Liver (tissue), 9 donors: Measurements from ENCODE around the gene MT1A. TPM values are rescaled to one million over a fixed set of nuclear protein-coding genes. Genes with fewer than 3 reads are reported as not detected.

ENCODE experiments used
- DNase-seq: peaks from one replicate; pipeline ENCODE4 v3.0.0-alpha.2; 2017; ENCODE audit warnings: low spot score
- H3K27ac ChIP-seq, 2 donors: one replicate each; pipeline ENCODE4 v1.7.0; 2013; ENCODE audit warnings: inconsistent platforms in 2 of 2, low read length in 2 of 2, control low read depth in 1 of 2, low read depth in 1 of 2, mild to moderate bottlenecking in 1 of 2
- H3K27me3 ChIP-seq, 4 donors: one replicate each; pipeline versions ENCODE4 v1.6.1 to v1.7.0; 2013; ENCODE audit warnings: low read length in 3 of 4, inconsistent platforms in 1 of 4, mild to moderate bottlenecking in 1 of 4, moderate library complexity in 1 of 4; ENCODE audit not compliant: control insufficient read depth in 4 of 4, insufficient read depth in 4 of 4
- H3K36me3 ChIP-seq, 4 donors: one replicate each; pipeline versions ENCODE4 v1.6.1 to v1.7.0; 2013; ENCODE audit warnings: low read length in 3 of 4, mild to moderate bottlenecking in 3 of 4, low read depth in 1 of 4, moderate library complexity in 1 of 4; ENCODE audit not compliant: control insufficient read depth in 4 of 4, insufficient read depth in 3 of 4
- H3K4me1 ChIP-seq, 4 donors: one replicate each; pipeline versions ENCODE4 v1.6.1 to v1.7.0; 2013; ENCODE audit warnings: low read length in 3 of 4, mild to moderate bottlenecking in 3 of 4, moderate library complexity in 1 of 4; ENCODE audit not compliant: control insufficient read depth in 4 of 4, insufficient read depth in 4 of 4
- H3K4me3 ChIP-seq, 3 donors: one replicate each; pipeline versions ENCODE4 v1.6.1 to v1.7.0; 2013; ENCODE audit warnings: low read length in 3 of 3, control low read depth in 1 of 3, low read depth in 1 of 3, mild to moderate bottlenecking in 1 of 3
- H3K9ac ChIP-seq, 2 donors: one replicate each; pipeline ENCODE4 v1.7.0; 2013; ENCODE audit warnings: low read length in 2 of 2, mild to moderate bottlenecking in 2 of 2, moderate library complexity in 2 of 2, control low read depth in 1 of 2, low read depth in 1 of 2
- H3K9me3 ChIP-seq, 4 donors: one replicate each; pipeline versions ENCODE4 v1.6.1 to v1.7.0; 2013; ENCODE audit warnings: low read length in 3 of 4; ENCODE audit not compliant: control insufficient read depth in 4 of 4
- CTCF ChIP-seq: fragments of 150-350 bp; IDR thresholded peaks from 2 replicates; pipeline ENCODE4 v1.5.1; 2017; ENCODE audit warnings: improper control_type of control experiment, low read depth, low read length; ENCODE audit not compliant: missing input control
- FOXA1 ChIP-seq: IDR thresholded peaks from 2 replicates; pipeline ENCODE4 v1.6.1; 2016; ENCODE audit warnings: antibody characterized with exemption
- FOXA2 ChIP-seq: IDR thresholded peaks from 2 replicates; pipeline ENCODE4 v1.6.1; 2016; ENCODE audit warnings: antibody characterized with exemption
- JUND ChIP-seq, 2 donors: IDR thresholded peaks; 2 replicates each; pipeline ENCODE4 v1.6.1; 2016; ENCODE audit warnings: antibody characterized with exemption in 2 of 2
- MAX ChIP-seq: IDR thresholded peaks from 2 replicates; pipeline ENCODE4 v1.6.1; 2016; ENCODE audit warnings: antibody characterized with exemption
- RAD21 ChIP-seq, 2 donors: IDR thresholded peaks; 2 replicates each; pipeline ENCODE4 v1.6.1; 2016; ENCODE audit warnings: antibody characterized with exemption in 2 of 2, mild to moderate bottlenecking in 2 of 2
- RXRA ChIP-seq, 2 donors: IDR thresholded peaks; 2 replicates each; pipeline ENCODE4 v1.6.1; 2017 to 2018; ENCODE audit warnings: antibody characterized with exemption in 2 of 2, mild to moderate bottlenecking in 1 of 2
- YY1 ChIP-seq: IDR thresholded peaks from 2 replicates; pipeline ENCODE4 v1.6.1; 2016; ENCODE audit warnings: antibody characterized with exemption, mild to moderate bottlenecking
- WGBS: extraction: QIAGEN DNeasy Blood & Tissue Kit; methylation state at CpG from one replicate; pipeline ENCODE4 v1.1.7; 2013; 5-methylcytosine and 5-hydroxymethylcytosine counted together
- polyA plus RNA-seq, 2 donors: library from polyadenylated mRNA; stranded (reverse) in 1 of 2; unstranded in 1 of 2; fragments of 200-250 nt in 1 of 2; fragments of >200 nt in 1 of 2; fragmentation: Nextera tagmentation in 1 of 2; extraction: Ambion mirVana in 1 of 2; gene quantifications; one replicate each; pipeline versions ENCODE4 v1.2.1 to v1.2.3, GENCODE V29; 2013 to 2015
- total RNA-seq, 2 donors: library from RNA; depleted of rRNA; stranded (reverse); fragments of >200 nt; gene quantifications; one replicate each; pipeline ENCODE4 v1.2.3, GENCODE V29; 2014
- TF ChIP-seq, protein P1 (sequence below): IDR thresholded peaks from 2 replicates; pipeline ENCODE4 v1.6.1; 2016; ENCODE audit warnings: antibody characterized with exemption, mild to moderate bottlenecking
- donor health status: healthy.
- donor health status: healthy.
- donor health status: healthy.
- donor health status: healthy.
- donor health status: healthy.

The MT1A gene
- total and polyA plus RNA-seq, 4 donors = 10.1 to 511 (median 74.6) TPM

- TF ChIP-seq MAX (no peak), RXRA (IDR thresholded peaks at IDR 0.05) (no peak)
Measured at GRCh38 chr16:56688762-56689161, 50.3 kb downstream of the MT1A start (continued).

DNA sequence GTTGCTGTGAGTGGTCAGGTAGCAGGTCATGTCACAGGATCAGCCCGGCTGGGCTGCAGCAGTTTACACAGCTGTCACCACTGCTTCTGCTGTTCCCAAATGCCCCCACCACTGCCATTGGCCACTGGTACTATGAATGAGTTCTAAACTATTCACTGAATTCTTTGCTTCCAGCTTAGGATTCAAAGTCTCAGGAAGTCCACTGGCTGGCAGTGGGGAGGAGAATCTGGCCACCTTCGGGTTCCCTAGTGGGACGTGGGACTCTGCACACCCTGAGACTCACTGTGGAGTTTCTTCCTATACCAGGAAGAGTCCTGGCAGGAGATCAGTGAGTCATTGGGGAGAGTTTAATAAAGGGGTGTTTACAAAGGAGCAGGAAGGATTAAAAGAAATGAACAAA lies 50.7 kb downstream of the MT1A start:
- 88% methylated on average over 3 of the region's 3 CpGs for WGBS
- TF ChIP-seq RXRA (IDR thresholded peaks at IDR 0.05) (no peak), RAD21 (IDR thresholded peaks at IDR 0.05) (no peak), YY1 (no peak), MAX (no peak), FOXA2 (no peak), JUND (IDR thresholded peaks at IDR 0.05) (no peak), FOXA1 (no peak), CTCF (no peak)
- TF ChIP-seq, protein P1, sequence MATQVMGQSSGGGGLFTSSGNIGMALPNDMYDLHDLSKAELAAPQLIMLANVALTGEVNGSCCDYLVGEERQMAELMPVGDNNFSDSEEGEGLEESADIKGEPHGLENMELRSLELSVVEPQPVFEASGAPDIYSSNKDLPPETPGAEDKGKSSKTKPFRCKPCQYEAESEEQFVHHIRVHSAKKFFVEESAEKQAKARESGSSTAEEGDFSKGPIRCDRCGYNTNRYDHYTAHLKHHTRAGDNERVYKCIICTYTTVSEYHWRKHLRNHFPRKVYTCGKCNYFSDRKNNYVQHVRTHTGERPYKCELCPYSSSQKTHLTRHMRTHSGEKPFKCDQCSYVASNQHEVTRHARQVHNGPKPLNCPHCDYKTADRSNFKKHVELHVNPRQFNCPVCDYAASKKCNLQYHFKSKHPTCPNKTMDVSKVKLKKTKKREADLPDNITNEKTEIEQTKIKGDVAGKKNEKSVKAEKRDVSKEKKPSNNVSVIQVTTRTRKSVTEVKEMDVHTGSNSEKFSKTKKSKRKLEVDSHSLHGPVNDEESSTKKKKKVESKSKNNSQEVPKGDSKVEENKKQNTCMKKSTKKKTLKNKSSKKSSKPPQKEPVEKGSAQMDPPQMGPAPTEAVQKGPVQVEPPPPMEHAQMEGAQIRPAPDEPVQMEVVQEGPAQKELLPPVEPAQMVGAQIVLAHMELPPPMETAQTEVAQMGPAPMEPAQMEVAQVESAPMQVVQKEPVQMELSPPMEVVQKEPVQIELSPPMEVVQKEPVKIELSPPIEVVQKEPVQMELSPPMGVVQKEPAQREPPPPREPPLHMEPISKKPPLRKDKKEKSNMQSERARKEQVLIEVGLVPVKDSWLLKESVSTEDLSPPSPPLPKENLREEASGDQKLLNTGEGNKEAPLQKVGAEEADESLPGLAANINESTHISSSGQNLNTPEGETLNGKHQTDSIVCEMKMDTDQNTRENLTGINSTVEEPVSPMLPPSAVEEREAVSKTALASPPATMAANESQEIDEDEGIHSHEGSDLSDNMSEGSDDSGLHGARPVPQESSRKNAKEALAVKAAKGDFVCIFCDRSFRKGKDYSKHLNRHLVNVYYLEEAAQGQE = no peak
- DNase-seq = no peak

More for the DNA sequence above, 50.7 kb downstream of the MT1A start:
- Histone ChIP-seq H3K36me3 (no peaks in the 10 kb centered on the region), H3K4me1 (peaks cover 0 to 2% (median 0%) of the 10 kb centered on the region in 4 donors), H3K27me3 (no peaks in the 10 kb centered on the region), H3K9ac (no peak overlapping the region), H3K27ac (no peak overlapping the region), H3K4me3 (no peak overlapping the region), H3K9me3 (no peaks in the 10 kb centered on the region)

Other genes starting within 250 kb of the MT1A start
- gene AMFR, start 213.1 kb upstream of the MT1A start, total RNA-seq = 100 to 1,000 TPM; 128 to 309 TPM
- 10 to 100 TPM; 43.3 to 69.1 TPM for gene AMFR, start 213.1 kb upstream of the MT1A start, polyA plus RNA-seq
- 10 to 100 TPM; 30.5 to 43.9 TPM for gene NUDT21, start 187.3 kb upstream of the MT1A start, total RNA-seq
- gene NUDT21, start 187.3 kb upstream of the MT1A start, polyA plus RNA-seq = 10 to 100 TPM; 19.3 to 23.9 TPM
- gene OGFOD1, start 187.1 kb upstream of the MT1A start, total RNA-seq = 10 to 100 TPM; 17.0 to 40.2 TPM
- 10 to 100 TPM; 15.5 to 25.3 TPM for gene OGFOD1, start 187.1 kb upstream of the MT1A start, polyA plus RNA-seq
- gene BBS2, start 118.6 kb upstream of the MT1A start, total RNA-seq = 10 to 100 TPM; 11.3 to 13.8 TPM
- gene BBS2, start 118.6 kb upstream of the MT1A start, polyA plus RNA-seq = 10 to 100 TPM in 1 of 2 donors, 1 to 10 TPM in 1; 7.1 to 10.9 TPM
- not detected for gene MT4, start 73.6 kb upstream of the MT1A start, total RNA-seq
- gene MT4, start 73.6 kb upstream of the MT1A start, polyA plus RNA-seq = not detected
- gene MT3, start 49.1 kb upstream of the MT1A start, total RNA-seq = not detected
- not detected for gene MT3, start 49.1 kb upstream of the MT1A start, polyA plus RNA-seq
- 100 to 1,000 TPM in 1 of 2 donors, 10 to 100 TPM in 1; 45.8 to 387 TPM for gene MT2A, start 30.1 kb upstream of the MT1A start, total RNA-seq
- 1,000 to 10,000 TPM; 4,079 to 5,206 TPM for gene MT2A, start 30.1 kb upstream of the MT1A start, polyA plus RNA-seq
- 1,000 to 10,000 TPM in 1 of 2 donors, 100 to 1,000 TPM in 1; 206 to 1,831 TPM for gene MT1E, start 12.9 kb upstream of the MT1A start, total RNA-seq
- gene MT1E, start 12.9 kb upstream of the MT1A start, polyA plus RNA-seq = 1,000 to 10,000 TPM in 1 of 2 donors, 100 to 1,000 TPM in 1; 336 to 1,280 TPM
- gene MT1M, start 6.0 kb upstream of the MT1A start, total RNA-seq = 100 to 1,000 TPM in 1 of 2 donors, 10 to 100 TPM in 1; 20.4 to 159 TPM
- 100 to 1,000 TPM; 229 to 343 TPM for gene MT1M, start 6.0 kb upstream of the MT1A start, polyA plus RNA-seq
- 1 to 10 TPM in 1 of 2 donors, not detected in 1; 1.5 TPM for gene MT1B, start 13.2 kb downstream of the MT1A start, total RNA-seq
- 1 to 10 TPM in 1 of 2 donors, not detected in 1; 1.2 TPM for gene MT1B, start 13.2 kb downstream of the MT1A start, polyA plus RNA-seq
- 100 to 1,000 TPM in 1 of 2 donors, 10 to 100 TPM in 1; 14.2 to 142 TPM for gene MT1F, start 19.3 kb downstream of the MT1A start, total RNA-seq
- gene MT1F, start 19.3 kb downstream of the MT1A start, polyA plus RNA-seq = 100 to 1,000 TPM; 126 to 895 TPM
- gene MT1G, start 29.4 kb downstream of the MT1A start, total RNA-seq = 1,000 to 10,000 TPM in 1 of 2 donors, 100 to 1,000 TPM in 1; 152 to 2,353 TPM
- gene MT1G, start 29.4 kb downstream of the MT1A start, polyA plus RNA-seq = 1,000 to 10,000 TPM; 4,443 to 9,444 TPM
- gene MT1H, start 31.1 kb downstream of the MT1A start, total RNA-seq = 1,000 to 10,000 TPM in 1 of 2 donors, 1 to 10 TPM in 1; 4.4 to 1,396 TPM
- 1,000 to 10,000 TPM in 1 of 2 donors, 100 to 1,000 TPM in 1; 479 to 1,775 TPM for gene MT1H, start 31.1 kb downstream of the MT1A start, polyA plus RNA-seq
- gene MT1X, start 43.8 kb downstream of the MT1A start, total RNA-seq = 100 to 1,000 TPM; 213 to 754 TPM
- 1,000 to 10,000 TPM; 2,051 to 3,979 TPM for gene MT1X, start 43.8 kb downstream of the MT1A start, polyA plus RNA-seq
- 10 to 100 TPM; 11.3 to 31.8 TPM for gene NUP93, start 91.5 kb downstream of the MT1A start, total RNA-seq
- gene NUP93, start 91.5 kb downstream of the MT1A start, polyA plus RNA-seq = 1 to 10 TPM; 8.2 to 8.4 TPM
- gene SLC12A3, start 226.5 kb downstream of the MT1A start, total RNA-seq = under 1 TPM in 1 of 2 donors, not detected in 1; 0.09 TPM
- gene SLC12A3, start 226.5 kb downstream of the MT1A start, polyA plus RNA-seq = not detected